ENCODE data around the gene MORN1.

MORN1 gene

DNA sequence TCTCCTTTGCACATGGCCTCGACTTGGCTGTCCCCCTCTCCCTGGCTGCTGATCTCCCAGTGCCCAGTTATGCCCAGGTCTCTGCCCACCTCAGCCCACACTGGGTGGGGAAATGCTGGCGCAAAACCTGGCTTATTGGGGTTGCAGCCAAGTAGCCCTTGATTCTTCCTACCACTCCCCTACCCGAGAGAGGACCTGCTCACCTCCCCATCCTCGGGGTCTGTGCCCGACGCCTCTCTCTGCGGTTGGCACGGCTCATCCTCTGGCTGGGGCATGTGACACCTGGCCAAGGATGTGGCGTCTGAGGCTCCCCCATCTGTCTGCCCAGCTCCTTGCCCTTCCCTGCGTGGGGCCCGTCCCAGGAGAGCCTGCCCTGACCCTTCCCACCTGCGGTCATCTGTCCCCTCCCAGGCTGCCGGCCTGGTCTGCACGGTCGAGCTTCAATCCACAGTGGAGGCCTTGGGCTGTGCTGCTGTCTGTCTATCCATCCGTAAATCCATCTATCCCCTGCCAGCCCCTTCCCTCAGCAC lies 27.5 kb upstream of the MORN1 start:
- DNase-seq: no peak

DNA sequence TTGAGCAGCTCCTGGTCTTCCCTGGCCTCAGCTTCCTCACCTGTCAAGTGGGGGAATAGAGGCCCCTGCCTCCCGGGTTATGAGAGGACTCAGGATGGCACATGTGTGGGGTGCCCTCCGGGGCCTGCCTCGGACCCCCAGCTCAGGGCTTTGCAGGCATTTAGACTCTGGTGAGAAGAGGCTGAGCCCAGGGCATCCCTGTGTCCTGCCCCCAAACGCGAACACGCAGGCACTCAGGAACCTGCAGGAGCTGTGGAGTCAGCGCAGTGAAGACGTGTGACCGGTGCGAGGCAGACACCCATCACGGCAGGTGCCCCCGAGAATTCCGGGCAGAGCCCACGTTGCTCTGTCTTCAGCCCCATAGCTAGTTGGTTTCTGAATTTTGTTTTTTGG lies 26.5 kb upstream of the MORN1 start:
- no peak for DNase-seq

DNA sequence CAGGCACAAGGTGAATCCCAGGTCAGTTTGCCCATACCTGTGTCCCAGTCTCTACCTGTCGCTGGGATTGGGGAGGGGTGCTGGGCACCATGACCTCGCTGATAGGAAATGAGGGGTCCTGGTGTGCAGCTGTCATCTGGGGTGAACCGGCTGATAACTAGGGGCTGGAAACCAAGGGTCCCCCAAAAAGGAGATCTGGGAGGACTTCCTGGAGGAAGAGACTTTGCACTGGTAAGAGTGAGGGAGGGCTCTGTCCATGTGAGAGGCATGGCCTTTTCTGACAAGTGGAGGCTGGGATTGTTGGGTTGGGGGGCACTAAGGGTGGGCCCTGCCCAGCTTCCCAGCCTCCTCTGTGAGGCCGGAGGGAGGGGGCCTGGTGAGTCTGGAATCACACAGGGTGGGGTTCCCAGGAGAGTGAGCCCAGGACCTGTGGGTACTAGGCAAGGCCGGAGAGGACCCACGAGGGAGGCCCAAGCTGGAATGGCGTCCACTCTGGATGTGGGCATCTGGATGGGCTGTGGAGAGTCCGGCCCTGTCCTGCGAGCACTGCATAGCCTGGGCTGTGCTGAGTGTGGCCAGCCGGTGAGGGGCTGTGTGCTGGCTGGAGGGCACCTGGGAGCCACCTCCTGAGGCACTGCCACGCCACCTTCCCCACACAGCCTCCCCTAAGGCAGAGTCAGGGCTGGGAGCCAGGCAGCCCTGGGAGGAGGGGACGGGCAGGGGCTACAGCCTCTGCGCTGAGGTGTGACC lies 25.9 kb upstream of the MORN1 start:
- DNase-seq: no peak

DNA sequence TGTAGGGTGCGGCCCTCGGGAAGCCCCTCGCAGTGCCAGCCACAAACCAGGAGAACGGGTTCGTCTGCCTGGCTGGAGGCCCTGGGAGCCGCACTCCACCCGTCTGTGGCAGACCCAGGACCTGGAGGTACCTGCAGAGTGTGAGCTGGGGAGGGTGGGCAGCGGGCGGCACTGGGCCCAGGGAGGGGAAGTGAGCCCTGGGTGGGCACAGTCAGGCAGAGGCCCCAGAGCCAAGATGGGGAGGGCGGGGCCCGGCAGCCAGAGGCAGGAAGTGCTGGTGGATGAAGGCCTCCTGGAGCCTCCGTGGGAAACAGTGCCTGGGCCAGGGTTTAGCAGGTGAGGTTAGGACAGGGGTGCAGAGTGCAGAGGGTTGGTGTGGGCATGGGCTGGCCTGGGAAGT lies 25.0 kb upstream of the MORN1 start:
- no peak for DNase-seq

DNA sequence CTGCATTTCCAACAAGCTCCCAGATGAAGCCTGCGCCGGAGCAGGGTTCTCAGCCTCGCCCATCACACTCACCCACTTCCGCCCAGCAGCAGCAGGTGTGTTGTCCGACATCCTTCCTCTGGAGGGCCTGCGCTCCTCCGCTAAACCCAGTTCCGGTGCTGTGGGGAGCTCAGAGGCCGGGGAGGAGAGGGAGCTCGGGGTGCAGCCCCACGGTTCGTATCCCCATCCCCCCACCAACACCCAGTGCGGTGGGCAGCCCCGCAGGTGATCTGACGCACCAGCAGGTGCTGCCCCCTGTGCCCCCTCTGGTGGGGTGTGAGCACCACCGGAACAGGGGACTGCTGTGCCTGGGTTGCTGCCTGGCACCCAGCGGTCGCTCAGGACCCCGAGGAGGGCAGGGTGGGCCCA lies 24.5 kb upstream of the MORN1 start:
- no peak for DNase-seq

DNA sequence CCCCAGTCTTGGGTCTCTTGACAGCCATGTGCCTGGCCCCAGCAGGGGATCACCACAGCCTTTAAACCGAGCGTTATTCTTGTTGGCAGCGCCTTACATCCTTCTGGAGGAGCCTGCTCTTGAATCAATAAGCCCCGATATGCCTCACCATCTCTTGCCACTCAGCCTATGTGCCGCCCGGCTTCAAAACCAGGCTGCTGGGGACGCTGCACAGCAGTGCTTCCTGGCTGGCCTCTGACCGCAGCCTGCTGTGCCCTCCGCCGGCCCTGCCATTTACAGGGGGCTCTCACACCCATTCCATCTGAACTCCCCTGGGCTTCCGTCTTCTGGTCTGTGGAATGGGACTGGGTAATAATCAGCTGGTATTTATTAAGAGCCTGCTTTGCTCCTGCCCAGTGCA lies 24.0 kb upstream of the MORN1 start:
- no peak for DNase-seq

DNA sequence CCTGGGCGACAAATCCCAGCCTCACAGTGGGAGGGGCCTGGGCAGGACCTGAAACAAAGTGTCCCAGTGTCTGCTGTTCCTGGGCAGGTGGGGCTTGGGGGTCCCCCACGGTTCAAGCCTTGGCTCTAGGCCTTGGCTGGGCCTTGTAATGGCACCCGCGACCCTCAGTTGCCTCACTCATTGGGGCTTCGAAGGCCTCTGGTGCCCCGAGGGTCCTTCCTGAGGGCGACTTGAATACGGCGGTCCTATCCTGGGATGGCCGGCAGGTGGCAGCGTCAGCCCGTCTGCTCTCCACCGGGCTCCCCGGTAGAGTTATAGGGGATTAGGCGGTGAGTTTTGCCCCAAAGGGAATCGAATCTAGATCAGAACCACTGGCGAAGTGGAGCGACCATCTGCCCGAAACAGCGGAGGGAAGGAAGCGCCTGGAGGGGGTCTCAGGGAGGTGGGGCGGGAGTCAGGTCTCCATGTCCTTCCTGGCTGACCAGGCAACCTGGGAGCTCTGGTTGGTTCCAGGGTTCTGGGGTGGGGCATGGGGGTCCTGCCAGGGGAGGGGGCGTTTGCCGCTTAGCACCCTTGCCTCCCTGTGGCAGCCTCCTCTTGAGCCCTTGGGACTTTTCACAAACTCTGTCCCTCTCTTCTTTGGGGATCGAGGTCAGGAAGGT lies 23.1 kb upstream of the MORN1 start:
- peak; percentile 45 for DNase-seq

DNA sequence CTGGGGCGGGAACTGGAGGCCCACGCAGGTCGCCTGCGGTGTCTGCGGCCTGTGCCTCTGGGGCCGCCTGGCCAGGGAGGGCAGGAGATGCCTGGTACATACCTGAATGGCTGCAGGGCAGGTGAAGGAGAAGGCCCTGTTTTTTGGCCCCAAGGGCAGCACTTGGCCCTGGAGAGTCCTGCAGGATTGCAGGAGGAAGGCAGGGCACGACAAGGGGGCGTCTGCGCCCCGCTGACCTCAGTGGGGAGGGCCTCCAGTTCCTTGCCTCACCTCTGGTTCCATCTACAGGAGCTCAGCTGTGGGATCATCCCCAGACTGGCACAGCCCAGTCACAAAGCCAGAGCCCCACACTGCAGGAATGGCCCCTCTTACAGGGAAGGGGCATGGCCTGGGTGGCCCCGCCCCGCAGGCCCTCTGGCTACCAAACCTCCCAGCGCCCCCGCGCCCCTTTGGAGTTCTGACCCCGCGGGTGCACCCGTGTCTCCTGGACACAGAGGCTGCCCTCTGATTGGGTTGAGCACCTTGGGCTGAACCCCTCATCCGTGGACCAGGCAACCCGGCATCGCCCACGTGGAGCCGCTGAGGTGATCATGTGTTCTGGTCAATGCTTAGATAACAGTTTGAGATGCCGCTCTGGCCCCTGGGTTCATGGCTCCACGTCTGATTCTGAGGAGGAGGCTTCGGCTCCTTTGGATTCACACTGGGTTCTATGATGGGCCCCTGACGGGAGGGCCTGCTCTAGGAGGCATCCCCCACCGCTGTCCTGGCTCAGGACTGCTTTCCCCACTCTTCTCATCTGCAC lies 22.3 kb upstream of the MORN1 start:
- DNase-seq: no peak

DNA sequence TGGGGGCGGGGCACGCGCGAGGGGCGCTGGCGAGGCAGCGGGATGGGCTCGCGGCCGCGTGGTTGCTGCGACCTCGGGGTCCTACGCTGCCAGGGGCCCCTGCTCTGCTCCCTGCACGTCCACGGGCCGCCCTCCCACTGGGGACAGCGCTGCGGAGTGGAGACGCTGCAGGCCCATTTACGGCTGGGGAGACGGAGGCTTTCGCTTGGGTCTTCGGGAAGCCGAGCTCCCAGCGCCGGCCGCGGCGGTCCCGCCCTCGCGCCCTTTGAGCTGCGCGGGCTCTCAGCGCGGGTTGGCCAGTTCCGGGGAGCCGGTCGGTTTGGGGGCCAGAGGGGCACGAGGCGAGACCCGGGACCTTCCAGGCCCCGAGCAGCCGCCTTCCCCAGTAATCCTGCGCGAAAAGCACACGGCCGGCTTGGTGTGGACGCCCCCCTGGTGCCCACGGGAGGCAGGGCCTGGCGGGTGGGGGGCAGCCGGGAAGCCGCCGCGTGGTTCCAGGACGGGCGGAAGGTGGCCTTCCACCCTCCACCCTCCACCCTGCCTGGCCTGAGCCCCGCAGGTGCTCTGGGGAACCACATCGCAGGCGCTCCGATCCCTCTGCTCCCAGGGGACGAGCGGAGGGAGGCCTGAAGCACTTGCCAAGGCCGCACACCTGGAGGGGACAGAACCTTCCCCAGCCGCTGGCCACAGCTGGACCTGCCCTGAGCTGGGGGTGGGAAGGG lies 21.6 kb upstream of the MORN1 start:
- DNase-seq: peak; percentile 51

DNA sequence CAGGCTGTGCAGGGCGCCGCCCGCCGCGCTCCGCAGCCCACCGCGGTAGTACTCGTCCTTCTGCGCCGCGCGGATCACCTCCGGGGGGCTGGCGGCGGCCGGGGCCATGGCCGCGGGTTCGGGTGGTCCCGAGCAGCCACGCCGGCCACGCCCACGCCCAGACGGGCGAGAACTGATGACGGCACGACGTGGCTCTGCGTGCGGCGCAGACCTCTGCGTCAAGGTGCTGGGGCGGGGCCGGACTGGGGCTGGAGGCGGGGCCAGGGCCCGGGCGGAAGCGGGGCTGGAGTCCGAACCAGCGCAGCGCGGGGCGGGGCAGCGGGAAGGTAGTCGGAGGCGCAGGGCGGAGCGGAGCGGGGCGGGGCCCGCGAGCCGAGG lies 21.0 kb upstream of the MORN1 start, which contains the start of gene PEX10:
Gene PEX10, minus strand, starts transcription at position 170 of the 378 bp plus-strand sequence. Its CDS starts 62 bp downstream, at position 108.
- peak; percentile 93 for DNase-seq

DNA sequence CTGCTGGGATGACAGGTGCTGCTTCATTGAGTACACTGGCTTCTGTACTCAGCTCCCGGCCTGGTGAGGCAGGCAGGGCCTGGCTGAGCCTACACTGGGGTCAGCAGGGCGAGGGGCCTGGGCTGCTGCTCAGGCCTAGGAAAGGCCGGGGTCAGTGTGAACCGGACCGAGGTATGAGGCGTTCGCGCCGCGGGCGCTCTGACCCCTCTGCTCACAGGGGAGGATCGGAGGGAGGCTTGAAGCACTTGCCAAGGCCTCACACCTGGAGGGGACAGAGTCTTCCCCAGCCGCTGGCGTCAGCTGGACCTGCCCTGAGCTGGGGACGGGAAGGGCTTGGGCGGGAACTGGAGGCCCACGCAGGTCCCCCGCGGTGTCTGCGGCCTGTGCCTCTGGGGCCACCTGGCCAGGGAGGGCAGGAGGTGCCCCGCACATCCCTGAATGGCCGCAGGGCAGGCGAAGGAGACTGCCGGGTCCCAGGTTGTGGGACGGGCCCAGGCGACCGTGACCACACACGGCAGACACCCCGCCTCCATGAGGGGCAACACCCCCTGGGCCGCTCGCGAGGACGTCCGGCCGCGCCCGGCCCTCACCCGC lies 20.5 kb upstream of the MORN1 start:
- DNase-seq: no peak

DNA sequence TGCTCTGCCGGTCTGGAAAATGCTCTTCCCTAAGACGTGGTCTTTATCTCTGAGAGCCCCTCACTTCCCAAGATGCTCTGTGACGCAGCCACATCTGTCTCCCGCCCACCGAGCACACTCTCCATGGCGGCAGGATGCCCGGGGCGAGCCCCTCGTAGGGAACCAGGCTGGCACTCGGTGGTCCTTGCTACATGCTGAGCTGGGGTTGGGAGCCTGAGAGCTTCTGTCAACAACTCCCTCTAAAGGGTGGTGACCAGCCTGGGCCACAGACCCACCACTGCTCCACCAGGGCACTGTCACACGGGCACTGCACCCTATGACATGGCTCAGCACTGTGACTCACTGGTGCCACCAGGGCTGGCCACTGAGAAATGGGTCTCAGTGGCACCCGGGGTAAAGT lies 18.4 kb upstream of the MORN1 start:
- no peak for DNase-seq

DNA sequence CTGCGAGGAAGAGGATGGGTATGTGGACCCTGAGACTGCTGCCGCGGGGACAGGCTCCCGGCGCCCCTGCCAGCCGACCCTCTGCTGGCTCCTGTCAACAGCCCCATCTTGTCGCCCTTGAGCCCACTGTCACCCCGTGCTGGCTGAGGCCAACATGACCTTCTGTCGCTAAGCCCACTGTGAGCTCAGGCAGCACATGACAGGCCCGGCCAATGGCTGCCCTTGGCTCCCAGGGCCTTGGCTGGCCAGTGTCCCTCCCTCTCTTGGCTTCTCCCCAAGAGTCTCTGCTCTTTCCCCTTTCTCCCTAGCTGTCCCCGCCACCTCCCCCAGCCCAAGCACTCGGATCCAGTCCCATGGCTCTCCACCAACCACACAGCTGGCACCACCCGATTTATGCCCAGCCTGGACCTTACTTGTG lies 17.5 kb upstream of the MORN1 start:
- no peak for DNase-seq

DNA sequence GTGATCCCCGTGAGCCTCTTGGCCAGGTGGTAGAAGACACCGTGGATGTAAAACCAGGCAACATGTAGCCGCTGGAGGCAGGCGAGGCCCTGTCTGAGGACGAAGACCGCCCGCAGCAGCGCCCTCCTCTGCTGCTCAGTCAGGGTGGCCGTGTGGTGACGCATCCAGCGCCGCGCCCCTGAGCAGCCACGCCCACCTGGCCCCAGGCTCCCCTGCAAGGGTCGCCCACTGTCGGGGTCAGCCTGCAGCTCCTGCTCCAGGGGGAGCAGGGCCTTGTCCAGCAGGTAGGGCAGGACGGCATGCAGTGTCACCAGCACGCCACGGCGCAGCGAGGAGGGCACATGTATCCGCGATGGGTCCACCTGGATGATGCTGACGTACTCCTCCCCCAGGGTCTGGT lies 17.1 kb upstream of the MORN1 start:
- no peak for DNase-seq

DNA sequence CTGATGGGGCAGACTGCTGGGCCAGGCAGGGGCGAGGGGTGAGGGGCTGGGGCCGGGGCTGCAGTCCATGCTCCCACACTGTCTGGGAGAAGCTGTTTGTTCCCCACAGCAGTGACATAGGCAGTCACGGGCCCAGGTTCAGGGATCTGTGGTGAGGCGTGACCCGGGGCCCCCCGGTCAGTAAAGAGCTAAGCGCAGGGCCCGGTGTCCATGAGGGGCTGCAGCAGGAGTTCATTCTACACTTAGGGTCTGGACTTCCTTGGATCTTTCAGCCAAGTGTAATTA lies 16.6 kb upstream of the MORN1 start:
- DNase-seq: no peak

DNA sequence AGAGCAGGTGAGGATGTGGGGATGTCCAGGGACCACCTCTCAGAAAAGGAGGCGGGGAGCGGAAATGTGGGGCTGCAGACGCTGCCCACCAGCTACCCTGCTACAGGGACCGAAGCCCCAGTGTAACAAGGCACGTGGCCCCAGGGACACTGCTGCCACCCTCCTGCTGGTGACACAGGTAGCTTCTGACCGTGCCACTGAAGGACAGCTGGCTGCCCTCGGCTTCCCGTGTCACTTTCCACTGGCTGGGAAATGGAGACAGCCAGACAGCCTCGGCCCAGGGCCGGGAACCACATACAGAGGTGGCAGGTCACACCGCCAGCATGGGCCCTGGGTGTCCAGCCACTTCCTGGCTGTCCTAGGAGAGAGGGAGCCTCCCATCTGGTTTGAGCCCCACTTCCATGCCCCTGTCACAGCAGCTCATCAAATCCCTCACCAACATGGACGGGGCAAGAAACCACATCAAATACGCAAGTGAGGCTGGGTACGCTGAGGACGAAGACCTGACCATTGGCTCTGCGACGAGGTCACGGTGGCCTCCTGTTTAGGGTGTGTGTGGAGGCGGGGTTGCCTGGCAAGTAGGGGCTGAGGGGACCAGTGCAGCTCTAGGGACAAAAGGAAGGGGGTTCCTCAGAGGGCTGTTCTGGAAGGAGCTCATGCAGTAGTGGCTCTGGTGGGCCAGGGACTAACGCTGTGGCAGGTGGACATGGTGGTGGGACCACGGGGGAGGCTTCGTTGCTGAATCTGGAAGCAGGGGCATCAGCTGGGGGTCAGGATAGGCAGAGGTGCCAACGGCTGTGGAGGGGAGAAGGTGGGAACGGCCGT lies 16.0 kb upstream of the MORN1 start:
- no peak for DNase-seq

DNA sequence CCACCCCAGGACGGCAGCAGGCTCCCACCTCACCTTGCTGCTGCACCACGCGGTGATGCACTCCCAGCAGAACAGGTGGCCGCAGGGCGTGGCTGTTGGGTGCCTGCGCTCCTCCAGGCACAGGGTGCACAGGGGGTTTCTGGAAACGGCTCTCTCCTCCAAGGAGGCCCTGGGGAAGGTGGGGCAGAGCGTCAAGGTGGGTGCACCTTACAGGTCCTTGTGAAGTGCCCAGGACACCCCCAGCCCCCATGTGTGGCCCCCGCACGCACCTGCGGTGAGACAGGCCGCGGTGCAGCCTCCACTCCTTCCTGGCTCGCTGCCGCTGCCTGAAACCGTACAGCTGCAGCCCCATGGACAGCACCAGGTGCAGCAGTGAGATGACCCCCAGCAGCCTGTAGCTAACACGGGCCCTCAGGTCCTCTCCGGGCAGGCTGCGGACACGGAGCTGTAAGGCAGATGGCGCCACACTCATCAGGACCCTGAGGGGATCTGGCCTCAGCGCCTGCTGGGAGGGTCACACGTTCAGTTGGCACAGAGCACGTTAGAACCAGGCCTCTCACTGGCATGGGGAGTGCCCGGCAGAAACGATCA lies 15.2 kb upstream of the MORN1 start:
- DNase-seq: no peak

DNA sequence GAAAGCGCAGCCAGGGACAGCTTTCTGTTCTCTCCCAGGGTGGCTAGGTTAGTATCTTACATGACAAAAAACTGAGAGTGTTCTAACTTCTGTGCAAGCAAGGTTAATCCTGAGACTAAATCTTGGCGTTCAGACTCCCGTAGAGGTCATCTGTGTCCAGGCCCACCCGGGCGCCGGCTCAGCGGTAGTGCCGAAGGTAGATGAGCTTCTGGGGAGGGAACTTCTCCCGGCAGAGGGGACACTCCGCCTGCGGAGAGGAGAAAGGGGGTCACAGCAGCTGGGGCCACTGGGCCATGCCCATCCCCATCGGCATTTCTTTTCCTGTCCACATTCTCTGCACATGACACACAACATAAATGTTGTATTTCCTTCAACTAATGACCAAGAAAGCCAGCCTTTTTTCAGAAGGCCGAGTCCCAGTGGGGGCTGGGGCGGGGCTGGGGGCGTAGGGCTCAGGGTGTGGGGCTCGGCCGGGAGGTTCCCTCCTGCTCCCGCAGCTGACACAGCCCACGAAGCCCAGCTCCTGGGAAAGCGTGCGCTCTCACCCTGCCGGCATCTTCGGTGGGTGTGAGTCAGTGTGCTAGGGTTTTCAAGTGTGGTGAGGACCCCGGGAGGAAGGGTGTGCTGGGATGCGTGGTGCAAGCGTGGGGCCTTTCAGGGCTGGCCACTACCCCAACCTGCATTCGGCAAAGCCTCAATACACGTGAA lies 14.4 kb upstream of the MORN1 start:
- no peak for DNase-seq

DNA sequence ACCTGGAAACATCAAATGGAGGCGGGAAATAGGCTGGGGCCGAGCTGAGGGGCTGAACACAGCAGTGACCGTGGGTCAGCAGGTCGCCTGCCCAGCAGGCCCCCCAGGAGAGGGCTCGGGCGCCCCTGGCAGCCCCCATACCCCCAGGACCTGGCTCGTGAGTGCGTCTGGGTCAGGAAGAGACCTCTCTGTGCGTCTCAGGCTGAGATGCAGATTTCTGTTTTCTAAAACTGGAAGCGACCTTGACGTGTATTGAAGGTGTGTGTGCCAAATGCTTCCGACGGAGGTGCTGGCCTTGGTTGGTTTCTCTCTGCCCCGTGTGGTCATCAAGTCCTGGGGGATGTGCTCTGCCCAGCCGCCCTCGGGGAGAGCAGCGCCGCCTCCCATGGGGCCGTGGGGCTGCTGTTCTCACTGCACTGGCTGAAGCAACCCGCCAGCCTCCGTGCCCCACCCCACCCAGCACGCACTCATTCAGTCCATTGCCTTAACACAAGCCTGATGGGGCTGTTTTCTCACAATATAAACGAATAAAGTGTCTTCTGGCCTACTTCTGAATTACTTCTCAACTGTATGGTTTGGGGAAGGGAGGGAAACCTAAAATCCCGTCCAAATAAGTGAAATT lies 13.6 kb upstream of the MORN1 start:
- DNase-seq: no peak
